Mucosa of descending colon (tissue), 3 donors: ENCODE results near the gene RMDN3. TPM values are rescaled to one million over a fixed set of nuclear protein-coding genes. Genes with fewer than 3 reads are reported as not detected.
A peak's percentile ranks its signal among the peaks of the same experiment; 100 is the strongest.

ENCODE experiments used
- ATAC-seq: fragments of 200-7000 bp; cut with Tn5 transposase; one replicate; pipeline ENCODE4 v1.9.1; 2020; ENCODE audit warnings: mild to moderate bottlenecking, moderate library complexity
- DNase-seq, 3 donors: peaks; one replicate each; pipeline ENCODE4 v3.0.0-alpha.2; 2020
- H3K36me3 ChIP-seq: fragments of 200-600 bp; one replicate; pipeline ENCODE4 v1.8.0; 2021; ENCODE audit warnings: low read depth, mild to moderate bottlenecking
- H3K4me1 ChIP-seq: fragments of 200-600 bp; one replicate; pipeline ENCODE4 v1.8.0; 2021; ENCODE audit warnings: low read depth, mild to moderate bottlenecking
- H3K4me3 ChIP-seq: fragments of 200-600 bp; one replicate; pipeline ENCODE4 v1.8.0; 2021; ENCODE audit warnings: mild to moderate bottlenecking
- H3K9me3 ChIP-seq: fragments of 200-600 bp; one replicate; pipeline ENCODE4 v1.8.0; 2021; ENCODE audit warnings: mild to moderate bottlenecking
- CTCF ChIP-seq: fragments of 200-600 bp; IDR thresholded peaks from one replicate; pipeline ENCODE4 v1.8.0; 2022; ENCODE audit warnings: antibody characterized with exemption, mild to moderate bottlenecking
- intact Hi-C, 2 donors: fragments of 100-400 bp; cut with DNase I in 1 of 2; cut with micrococcal nuclease in 1 of 2; formaldehyde crosslinking; loops; one replicate each; pipeline versions ENCODE4 v1.11.0 to v1.11.1; 2022; cut with DNase I, micrococcal nuclease
- total RNA-seq, 3 donors: library from RNA; stranded (reverse); fragmentation: NEBNext Ultra II Directional in 2 of 3; extraction: Animal tissue kit (Norgen Biotek cat#: 25700) in 2 of 3; gene quantifications; one replicate each; pipeline versions ENCODE4 v1.2.1 to v1.2.4, GENCODE V29; 2021 to 2023
- donor health status: DM: no; HTN: no; CAD: no; lungs with moderate emphysema.
- donor health status: DM: no; HTN: no; CAD: no.
- donor health status: DM: no; HTN: yes; CAD: no.

Gene RMDN3
- total RNA-seq, 3 donors from 2014 or later, result 30.1 to 38.4 (median 37.8) TPM

GRCh38 chr15:40773902-40774301 is 18.8 kb upstream of the RMDN3 start:
- intact Hi-C loops, result no loop called here
- no peak for TF ChIP-seq CTCF
- no peak for ATAC-seq
- Histone ChIP-seq H3K9me3 (no peaks in the 10 kb centered on the region), H3K36me3 (peaks cover 7% of the 10 kb centered on the region), H3K4me1 (peaks cover 20% of the 10 kb centered on the region), H3K4me3 (no peak overlapping the region)
- DNase-seq, result peak in 1 of 3 donors; percentile 18

GRCh38 chr15:40773496-40773895 is 18.4 kb upstream of the RMDN3 start:
- ATAC-seq (no peak), DNase-seq (peak in 1 of 3 donors; percentile 22)
- Histone ChIP-seq H3K36me3 (peaks cover 7% of the 10 kb centered on the region), H3K4me3 (no peak overlapping the region), H3K4me1 (peaks cover 24% of the 10 kb centered on the region), H3K9me3 (no peaks in the 10 kb centered on the region)
- TF ChIP-seq CTCF, result no peak
- intact Hi-C loops, result no loop called here

- H3K36me3 ChIP-seq, result peaks cover 4% of the 10 kb centered on the region
- no peak for TF ChIP-seq CTCF
- no peak for ATAC-seq
- intact Hi-C loops, result no loop called here
- H3K4me3 ChIP-seq, result no peak overlapping the region
- DNase-seq, result peak in 1 of 3 donors; percentile 50
- peaks cover 37% of the 10 kb centered on the region for H3K4me1 ChIP-seq
- no peaks in the 10 kb centered on the region for H3K9me3 ChIP-seq
These were observed 17.0 kb upstream of the RMDN3 start for GRCh38 chr15:40772014-40772413.

- peaks cover 3% of the 10 kb centered on the region for H3K36me3 ChIP-seq
- no peak for TF ChIP-seq CTCF
- peak in 1 of 3 donors; percentile 47 for DNase-seq
- no peak for ATAC-seq
- H3K4me3 ChIP-seq, result no peak overlapping the region
- peaks cover 37% of the 10 kb centered on the region for H3K4me1 ChIP-seq
- intact Hi-C loops, result no loop called here
- no peaks in the 10 kb centered on the region for H3K9me3 ChIP-seq
These were observed 16.2 kb upstream of the RMDN3 start for GRCh38 chr15:40771242-40771641.

- ATAC-seq, result peak; percentile 58
- Histone ChIP-seq H3K4me1 (peaks cover 44% of the 10 kb centered on the region), H3K9me3 (no peaks in the 10 kb centered on the region), H3K4me3 (no peak overlapping the region), H3K36me3 (no peaks in the 10 kb centered on the region)
- intact Hi-C loops, result no loop called here
- DNase-seq, result peak; percentile 52 to 73 (median 68)
- no peak for TF ChIP-seq CTCF
These were observed 15.2 kb upstream of the RMDN3 start for GRCh38 chr15:40770147-40770721.
